HG03139 (cell line): ENCODE results near the gene IGFBP4.

Source experiments
- ATAC-seq: cut with Tn5 transposase; IDR thresholded peaks from one replicate; pipeline ENCODE4 v1.9.1; 2021; ENCODE audit not compliant: unreplicated experiment

IGFBP4 gene

GRCh38 chr17:40486522-40487370 lies 43.5 kb downstream of the IGFBP4 start:
- ATAC-seq: no peak

- ATAC-seq: no peak
Measured at GRCh38 chr17:40487371-40488020, 44.2 kb downstream of the IGFBP4 start.

GRCh38 chr17:40490289-40490853 lies 47.1 kb downstream of the IGFBP4 start:
- no peak for ATAC-seq

- ATAC-seq: no peak
Measured at GRCh38 chr17:40490982-40491381, 47.7 kb downstream of the IGFBP4 start.

GRCh38 chr17:40491486-40491885 lies 48.2 kb downstream of the IGFBP4 start:
- no peak for ATAC-seq

GRCh38 chr17:40493697-40494096 lies 50.4 kb downstream of the IGFBP4 start:
- no peak for ATAC-seq

- no peak for ATAC-seq
Measured at GRCh38 chr17:40495140-40495539, 51.9 kb downstream of the IGFBP4 start.

- no peak for ATAC-seq
Measured at GRCh38 chr17:40496170-40496569, 52.9 kb downstream of the IGFBP4 start.

- no peak for ATAC-seq
Measured at GRCh38 chr17:40496634-40497420, 53.6 kb downstream of the IGFBP4 start.

- no peak for ATAC-seq
Measured at GRCh38 chr17:40497695-40498094, 54.4 kb downstream of the IGFBP4 start.

- ATAC-seq: no peak
Measured at GRCh38 chr17:40498281-40499084, 55.2 kb downstream of the IGFBP4 start.

GRCh38 chr17:40499551-40500189 lies 56.4 kb downstream of the IGFBP4 start:
- no peak for ATAC-seq

GRCh38 chr17:40500190-40500589 lies 56.9 kb downstream of the IGFBP4 start:
- no peak for ATAC-seq

- ATAC-seq: no peak
Measured at GRCh38 chr17:40500709-40501108, 57.5 kb downstream of the IGFBP4 start.

GRCh38 chr17:40501499-40501911 lies 58.3 kb downstream of the IGFBP4 start, which contains the start of gene TNS4:
Gene TNS4 (minus strand): TSS chr17:40501623. CDS start chr17:40496425, 5,198 bp downstream.
- no peak for ATAC-seq

- ATAC-seq: no peak
Measured at GRCh38 chr17:40502716-40503115, 59.5 kb downstream of the IGFBP4 start.

GRCh38 chr17:40503154-40503553 lies 59.9 kb downstream of the IGFBP4 start:
- ATAC-seq: no peak

GRCh38 chr17:40506786-40507185 lies 63.5 kb downstream of the IGFBP4 start:
- ATAC-seq: no peak
